ENCODE results near the gene SLC38A3. TPM values are rescaled to one million over a fixed set of nuclear protein-coding genes. Genes with fewer than 3 reads are reported as not detected.

SLC38A3 gene
- total and polyA plus RNA-seq, 2 of the 8 experiments (the other 6 are each of a cell fraction or from before 2014, with no cell fraction given): 1.2 to 3.7 TPM

- H2BK15ac ChIP-seq (ENCODE audit: low read length): no peak overlapping the region
- H3K56ac ChIP-seq (replicated peaks; ENCODE audit: insufficient read length, low read depth, low read length): no peak overlapping the region
- no peak for DNase-seq (ENCODE audit: low read depth in 1 of 2, low spot score in 2 of 2)
- H2BK20ac ChIP-seq (ENCODE audit: low read length): no peak overlapping the region
- no peak overlapping the region for H2BK5ac ChIP-seq (ENCODE audit: low read depth, low read length)
- no peak overlapping the region for H3K18ac ChIP-seq (ENCODE audit: extremely low read depth, low read length)
- peaks cover 13% of the 10 kb centered on the region; the same call in 1 of the 2 replicates for H3K23me2 ChIP-seq (ENCODE audit: low read depth, low read length)
- H3K9me3 ChIP-seq (ENCODE audit: insufficient read depth in 2 of 2, low read depth in 1 of 2, low read length in 1 of 2): no peaks in the 10 kb centered on the region
- no peak overlapping the region for H3K14ac ChIP-seq (ENCODE audit: insufficient read length)
- no peak overlapping the region for H2BK12ac ChIP-seq (ENCODE audit: low read depth, low read length)
- H3K4me3 ChIP-seq (ENCODE audit: extremely low read depth in 1 of 4, insufficient read depth in 2 of 4, low read depth in 3 of 4, low read length in 4 of 4): no peak overlapping the region
- H2AFZ ChIP-seq (ENCODE audit: low read length): no peak overlapping the region
- H3K36me3 ChIP-seq (ENCODE audit: control insufficient read depth in 2 of 4, insufficient read depth in 4 of 4, low read length in 3 of 4): no peaks in the 10 kb centered on the region
- CTCF ChIA-PET (ENCODE audit: partially characterized antibody): interaction anchor here (0.8 to 48.1 kb wide), 7 partner anchors 9 to 110 kb away, joined by 3 to 2149 read pairs (median 52); partner anchors contain the start of genes GNAI2, GNAT1, LSMEM2 and SEMA3B
- no peak overlapping the region for H2BK120ac ChIP-seq (replicated peaks; ENCODE audit: low read depth, low read length)
- no peak overlapping the region for H3K9ac ChIP-seq (replicated peaks in 1 of 4; ENCODE audit: extremely low read depth in 1 of 4, low read depth in 3 of 4, low read length in 3 of 4)
- H3K79me2 ChIP-seq (ENCODE audit: control insufficient read depth in 1 of 2, insufficient read depth in 2 of 2, low read length in 2 of 2): no peaks in the 10 kb centered on the region
- H2AK5ac ChIP-seq (ENCODE audit: low read depth, low read length): no peak overlapping the region
- POLR2A ChIA-PET (ENCODE audit: partially characterized antibody): interaction anchor here (0.8 to 6.5 kb wide), 6 partner anchors 9 to 36 kb away, joined by 3 to 41 read pairs (median 4); no protein-coding TSS in a partner anchor
- no peak overlapping the region for H3K4me2 ChIP-seq (ENCODE audit: insufficient read depth in 1 of 2, low read depth in 2 of 2, low read length in 2 of 2)
- no peak overlapping the region for H4K5ac ChIP-seq (ENCODE audit: insufficient read length, low read depth, low read length)
- H3K4ac ChIP-seq (replicated peaks; ENCODE audit: insufficient read length, low read depth, low read length): no peak overlapping the region
- 94% methylated on average over 4 of the region's 4 CpGs; no CpG with 5 or more reads in 1 of the 2 experiments for WGBS, 2 experiments (ENCODE audit: extremely low coverage in 1 of 2, insufficient coverage in 1 of 2, insufficient read length in 1 of 2, insufficient replicate concordance in 2 of 2, low coverage in 1 of 2, low lambda C conversion rate in 2 of 2, missing lambda C conversion rate in 1 of 2)
- peaks cover 0 to 3% (median 1%) of the 10 kb centered on the region in 4 experiments; a peak in 4 of 7 replicates for H3K27me3 ChIP-seq (replicated peaks in 1 of 4; ENCODE audit: control insufficient read depth in 3 of 4, extremely low read depth in 1 of 4, insufficient read depth in 3 of 4, low read length in 3 of 4)
- H4K8ac ChIP-seq (ENCODE audit: extremely low read depth, insufficient read depth, low read length): no peak overlapping the region
- no peak for FAIRE-seq
- peaks cover 0 to 3% of the 10 kb centered on the region in 2 experiments for H4K20me1 ChIP-seq (replicated peaks in 1 of 2; ENCODE audit: control insufficient read depth in 1 of 2, insufficient read depth in 2 of 2, low read length in 2 of 2)
- no peak overlapping the region for H3K27ac ChIP-seq (ENCODE audit: low read depth, low read length)
- H3K23ac ChIP-seq (ENCODE audit: insufficient read length): no peak overlapping the region
- H3K79me1 ChIP-seq (ENCODE audit: low read depth, low read length): no peaks in the 10 kb centered on the region
- H3K4me1 ChIP-seq (replicated peaks in 1 of 4; ENCODE audit: control insufficient read depth in 3 of 4, insufficient read depth in 4 of 4, low read length in 3 of 4): peaks cover 0 to 20% (median 8%) of the 10 kb centered on the region in 4 experiments; a peak in 6 of 7 replicates
- no peak overlapping the region for H4K91ac ChIP-seq (replicated peaks; ENCODE audit: insufficient read length, low read length)
- TF ChIP-seq CBX5 (IDR thresholded peaks at IDR 0.05; ENCODE audit: low read depth, low read length): no peak
Measured at GRCh38 chr3:50230794-50231125, 25.7 kb downstream of the SLC38A3 start.

Data from H1 (cell line).